Duodenal mucosa (tissue), 2 donors: ENCODE measurements around the gene IVNS1ABP.
"Not testable (repeated sequence)": the region's sequence is repeated elsewhere in the genome, so short reads cannot be mapped to it uniquely, and the experiment has no call there.

ENCODE experiments used
- H3K27ac ChIP-seq: one replicate; pipeline ENCODE4 v1.7.0; 2013; ENCODE audit warnings: low read depth, low read length
- H3K27me3 ChIP-seq, 2 donors: one replicate each; pipeline ENCODE4 v1.7.0; 2013; ENCODE audit warnings: low read length in 2 of 2, control low read depth in 1 of 2; ENCODE audit not compliant: insufficient read depth in 2 of 2, control insufficient read depth in 1 of 2
- H3K36me3 ChIP-seq, 2 donors: one replicate each; pipeline ENCODE4 v1.7.0; 2013; ENCODE audit warnings: low read length in 2 of 2, control low read depth in 1 of 2; ENCODE audit not compliant: insufficient read depth in 2 of 2, control insufficient read depth in 1 of 2
- H3K4me1 ChIP-seq, 2 donors: one replicate each; pipeline ENCODE4 v1.7.0; 2013; ENCODE audit warnings: low read length in 2 of 2, control low read depth in 1 of 2; ENCODE audit not compliant: insufficient read depth in 2 of 2, control insufficient read depth in 1 of 2
- H3K4me3 ChIP-seq, 2 donors: one replicate each; pipeline ENCODE4 v1.7.0; 2013; ENCODE audit warnings: low read length in 2 of 2, low read depth in 1 of 2
- H3K9ac ChIP-seq, 2 donors: one replicate each; pipeline ENCODE4 v1.7.0; 2013; ENCODE audit warnings: low read length in 2 of 2, low read depth in 1 of 2
- H3K9me3 ChIP-seq, 2 donors: one replicate each; pipeline ENCODE4 v1.7.0; 2013; ENCODE audit warnings: low read length in 2 of 2, control low read depth in 1 of 2; ENCODE audit not compliant: control insufficient read depth in 1 of 2

Gene IVNS1ABP

GRCh38 chr1:185337246-185337645 is 20.2 kb upstream of the IVNS1ABP start:
- Histone ChIP-seq H3K4me3 (no peak overlapping the region), H3K9ac (no peak overlapping the region), H3K27ac (no peak overlapping the region), H3K27me3 (no peaks in the 10 kb centered on the region), H3K9me3 (no peaks in the 10 kb centered on the region), H3K36me3 (no peaks in the 10 kb centered on the region), H3K4me1 (peaks cover 5 to 13% of the 10 kb centered on the region in 2 donors)

- Histone ChIP-seq H3K9me3 (no peaks in the 10 kb centered on the region), H3K27ac (no peak overlapping the region), H3K4me1 (peaks cover under 1 to 3% of the 10 kb centered on the region in 2 donors), H3K27me3 (no peaks in the 10 kb centered on the region), H3K9ac (no peak overlapping the region), H3K4me3 (no peak overlapping the region), H3K36me3 (no peaks in the 10 kb centered on the region)
Measured at GRCh38 chr1:185334182-185334581, 17.1 kb upstream of the IVNS1ABP start.

GRCh38 chr1:185328255-185328654 is 11.2 kb upstream of the IVNS1ABP start:
- no peaks in the 10 kb centered on the region for H3K36me3 ChIP-seq
- H3K27me3 ChIP-seq = no peaks in the 10 kb centered on the region
- no peak overlapping the region for H3K4me3 ChIP-seq
- no peaks in the 10 kb centered on the region for H3K4me1 ChIP-seq
- no peaks in the 10 kb centered on the region for H3K9me3 ChIP-seq
- H3K27ac ChIP-seq = no peak overlapping the region
- H3K9ac ChIP-seq = no peak overlapping the region

GRCh38 chr1:185325413-185325812 is 8.4 kb upstream of the IVNS1ABP start:
- no peaks in the 10 kb centered on the region for H3K36me3 ChIP-seq
- no peaks in the 10 kb centered on the region for H3K9me3 ChIP-seq
- no peak overlapping the region for H3K4me3 ChIP-seq
- H3K4me1 ChIP-seq = no peaks in the 10 kb centered on the region
- H3K9ac ChIP-seq = no peak overlapping the region
- H3K27ac ChIP-seq = no peak overlapping the region
- H3K27me3 ChIP-seq = no peaks in the 10 kb centered on the region

DNA sequence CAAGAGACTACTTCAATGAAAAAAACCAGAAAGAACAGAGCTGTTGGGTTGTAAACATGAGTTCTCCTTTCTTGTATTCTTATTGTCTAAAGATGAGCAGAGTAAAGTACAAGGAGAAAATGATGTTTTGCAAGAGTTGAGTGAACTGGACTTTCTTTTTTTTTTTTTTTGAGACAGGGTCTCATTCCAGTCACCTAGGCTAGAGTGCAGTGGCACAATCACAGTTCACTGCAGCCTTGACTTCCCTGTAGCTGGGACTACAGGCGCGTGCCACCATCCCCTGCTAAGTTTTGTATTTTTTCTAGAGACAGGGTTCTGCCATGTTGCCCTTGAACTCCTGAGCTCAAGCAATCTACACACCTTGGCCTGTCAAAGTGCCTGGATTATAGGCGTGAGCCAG is 7.1 kb upstream of the IVNS1ABP start:
- H3K27ac ChIP-seq = no peak overlapping the region
- no peaks in the 10 kb centered on the region for H3K36me3 ChIP-seq
- no peaks in the 10 kb centered on the region for H3K27me3 ChIP-seq
- no peak overlapping the region for H3K9ac ChIP-seq
- H3K4me1 ChIP-seq = peaks cover 0 to under 1% of the 10 kb centered on the region in 2 donors
- no peak overlapping the region for H3K4me3 ChIP-seq
- no peaks in the 10 kb centered on the region for H3K9me3 ChIP-seq

GRCh38 chr1:185322636-185323035 is 5.6 kb upstream of the IVNS1ABP start:
- no peak overlapping the region for H3K27ac ChIP-seq
- no peaks in the 10 kb centered on the region for H3K36me3 ChIP-seq
- no peak overlapping the region for H3K9ac ChIP-seq
- H3K9me3 ChIP-seq = no peaks in the 10 kb centered on the region
- peaks cover 7 to 13% of the 10 kb centered on the region in 2 donors for H3K4me1 ChIP-seq
- no peaks in the 10 kb centered on the region for H3K27me3 ChIP-seq
- no peak overlapping the region for H3K4me3 ChIP-seq

- not testable (repeated sequence) for H3K4me3 ChIP-seq, H3K9me3 ChIP-seq, H3K27me3 ChIP-seq, H3K27ac ChIP-seq, H3K9ac ChIP-seq, H3K36me3 ChIP-seq
- H3K4me1 ChIP-seq = peaks cover 10 to 13% of the 10 kb centered on the region in 2 donors
Measured at GRCh38 chr1:185321653-185322221, 4.7 kb upstream of the IVNS1ABP start.

GRCh38 chr1:185321104-185321503 is 4.1 kb upstream of the IVNS1ABP start:
- not testable (repeated sequence) for H3K36me3 ChIP-seq, H3K9me3 ChIP-seq, H3K9ac ChIP-seq, H3K4me3 ChIP-seq, H3K27ac ChIP-seq, H3K27me3 ChIP-seq
- H3K4me1 ChIP-seq = peaks cover 10 to 13% of the 10 kb centered on the region in 2 donors

- H3K4me1 ChIP-seq = peaks cover 19 to 22% of the 10 kb centered on the region in 2 donors
- H3K36me3 ChIP-seq = no peaks in the 10 kb centered on the region
- H3K9me3 ChIP-seq = peaks cover 0 to 2% of the 10 kb centered on the region in 2 donors
- no peak overlapping the region for H3K27ac ChIP-seq
- H3K27me3 ChIP-seq = no peaks in the 10 kb centered on the region
- no peak overlapping the region for H3K9ac ChIP-seq
- H3K4me3 ChIP-seq = no peak overlapping the region
Measured at GRCh38 chr1:185319139-185319475, 2.1 kb upstream of the IVNS1ABP start.

DNA sequence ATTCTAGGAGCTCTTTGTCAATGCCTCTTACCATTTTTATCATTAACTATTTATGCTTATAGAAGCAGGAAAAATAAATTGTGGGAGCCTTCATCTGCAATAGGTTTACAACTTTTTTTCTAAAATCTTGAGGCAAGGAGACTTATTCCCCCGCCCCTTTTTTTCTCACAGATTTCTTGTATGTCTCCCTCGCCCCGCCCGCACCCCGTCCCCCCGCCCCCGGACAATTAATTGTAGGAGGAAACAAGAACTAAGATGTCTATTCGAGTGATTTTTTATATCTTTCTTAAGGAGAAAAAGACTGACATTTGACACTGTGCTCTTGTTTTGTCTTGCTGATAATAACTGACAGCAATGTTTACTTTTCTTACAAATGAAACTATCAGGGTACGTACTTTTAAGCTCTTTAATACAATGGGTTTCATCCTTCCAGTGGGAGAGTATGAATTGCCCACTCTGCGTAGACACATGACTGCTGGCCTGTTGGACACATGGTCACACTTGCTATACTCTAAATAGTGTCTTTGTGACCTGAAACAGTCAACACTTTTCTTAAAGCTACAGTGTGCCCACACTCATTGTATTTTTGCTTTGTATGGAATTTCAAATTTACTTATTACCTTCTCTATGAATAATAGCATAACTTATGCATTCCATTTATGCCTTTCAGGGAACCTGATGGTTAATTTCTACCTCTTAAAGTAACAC is 1.5 kb upstream of the IVNS1ABP start:
- peaks cover 0 to 2% of the 10 kb centered on the region in 2 donors for H3K9me3 ChIP-seq
- no peaks in the 10 kb centered on the region for H3K36me3 ChIP-seq
- H3K27ac ChIP-seq = peak overlapping the region; percentile 86
- H3K4me1 ChIP-seq = peaks cover 23 to 26% of the 10 kb centered on the region in 2 donors
- no peaks in the 10 kb centered on the region for H3K27me3 ChIP-seq
- peak overlapping the region; percentile 80 to 89 for H3K4me3 ChIP-seq
- peak overlapping the region; percentile 79 to 84 for H3K9ac ChIP-seq
